Measurements from ENCODE around the gene ZACN.
A peak's percentile ranks its signal among the peaks of the same experiment; 100 is the strongest.
"Not testable (repeated sequence)": the region's sequence is repeated elsewhere in the genome, so short reads cannot be mapped to it uniquely, and the experiment has no call there.

Gene ZACN

GRCh38 chr17:76076765-76077583 lies 2.0 kb upstream of the ZACN start:
- Histone ChIP-seq H3K27me3 (ENCODE audit: control insufficient read depth, insufficient read depth, low read length) (peaks cover 73% of the 10 kb centered on the region), H3K4me1 (ENCODE audit: control insufficient read depth, insufficient read depth, low read length) (peaks cover 51% of the 10 kb centered on the region), H3K36me3 (ENCODE audit: control insufficient read depth, insufficient read depth, low read length) (0 out of 2 replicates have a peak, but pooled peaks cover 1% of the 10 kb centered on the region), H3K27ac (ENCODE audit: low read depth, low read length) (no peak overlapping the region), H3K9me3 (ENCODE audit: control insufficient read depth, insufficient read depth, low read depth, low read length) (no peaks in the 10 kb centered on the region), H3K9ac (ENCODE audit: low read length) (no peak overlapping the region), H3K4me3 (ENCODE audit: low read depth, low read length) (peak overlapping the region; percentile 66)

GRCh38 chr17:76077584-76078110 lies 1.3 kb upstream of the ZACN start:
- Histone ChIP-seq H3K4me1 (ENCODE audit: control insufficient read depth, insufficient read depth, low read length) (peaks cover 51% of the 10 kb centered on the region), H3K9me3 (ENCODE audit: control insufficient read depth, insufficient read depth, low read depth, low read length) (no peaks in the 10 kb centered on the region)

DNA sequence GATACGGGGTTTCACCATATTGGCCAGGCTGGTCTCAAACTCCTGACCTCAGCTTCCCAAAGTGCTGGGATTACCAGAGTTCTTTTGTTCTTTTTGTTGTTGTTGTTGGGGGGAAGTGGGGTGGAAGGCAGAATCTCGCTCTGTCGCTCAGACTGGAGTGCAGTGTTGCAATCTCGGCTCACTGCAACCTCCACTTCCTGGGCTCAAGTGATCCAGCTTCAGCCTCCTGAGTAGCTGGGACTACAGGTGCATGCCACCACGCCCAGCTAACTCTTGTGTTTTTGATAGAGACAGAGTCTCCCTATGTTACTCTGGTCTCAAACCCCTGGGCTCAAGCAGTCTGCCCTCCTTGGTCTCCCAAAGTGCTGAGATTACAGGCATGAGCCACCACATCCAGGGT lies 612 bp upstream of the ZACN start:
- H3K36me3 ChIP-seq (ENCODE audit: control insufficient read depth, insufficient read depth, low read length) = peaks cover 15% of the 10 kb centered on the region
- not testable (repeated sequence) for H3K4me3 ChIP-seq (ENCODE audit: low read depth, low read length); H3K27ac ChIP-seq (ENCODE audit: low read depth, low read length); H3K9ac ChIP-seq (ENCODE audit: low read length); H3K9me3 ChIP-seq (ENCODE audit: control insufficient read depth, insufficient read depth, low read depth, low read length)
- H3K4me1 ChIP-seq (ENCODE audit: control insufficient read depth, insufficient read depth, low read length) = peaks cover 47% of the 10 kb centered on the region
- peaks cover 69% of the 10 kb centered on the region for H3K27me3 ChIP-seq (ENCODE audit: control insufficient read depth, insufficient read depth, low read length)

More at GRCh38 chr17:76077584-76078110, 1.3 kb upstream of the ZACN start:
- Histone ChIP-seq H3K4me3 (ENCODE audit: low read depth, low read length) (peak overlapping the region; percentile 66; the same call in 1 of the 2 replicates), H3K27ac (ENCODE audit: low read depth, low read length) (no peak overlapping the region), H3K27me3 (ENCODE audit: control insufficient read depth, insufficient read depth, low read length) (peaks cover 73% of the 10 kb centered on the region), H3K36me3 (ENCODE audit: control insufficient read depth, insufficient read depth, low read length) (peaks cover 8% of the 10 kb centered on the region; the same call in 1 of the 2 replicates), H3K9ac (ENCODE audit: low read length) (no peak overlapping the region)

DNA sequence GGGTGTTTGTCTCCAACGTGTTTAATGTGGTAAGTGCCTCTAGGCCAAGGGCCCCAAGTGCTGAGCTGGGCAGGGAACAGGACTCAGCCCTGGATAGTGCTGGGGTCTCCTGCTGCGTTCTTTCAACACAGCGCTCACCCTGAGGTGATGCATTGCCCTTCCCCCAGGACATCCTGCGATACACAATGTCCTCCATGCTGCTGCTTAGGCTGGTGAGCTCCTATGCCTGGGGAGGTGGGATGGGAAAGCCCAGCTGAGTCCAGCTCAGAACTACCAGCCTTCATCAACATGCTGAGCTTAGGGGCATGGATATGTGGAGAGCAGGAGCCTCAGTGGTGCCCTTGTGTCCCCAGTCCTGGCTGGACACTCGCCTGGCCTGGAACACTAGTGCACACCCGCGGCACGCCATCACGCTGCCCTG lies 563 bp downstream of the ZACN start:
- H3K36me3 ChIP-seq (ENCODE audit: control insufficient read depth, insufficient read depth, low read length) = peaks cover 26% of the 10 kb centered on the region
- H3K4me1 ChIP-seq (ENCODE audit: control insufficient read depth, insufficient read depth, low read length) = peaks cover 47% of the 10 kb centered on the region
- H3K9me3 ChIP-seq (ENCODE audit: control insufficient read depth, insufficient read depth, low read depth, low read length) = no peaks in the 10 kb centered on the region
- peak overlapping the region; percentile 0 for H3K9ac ChIP-seq (ENCODE audit: low read length)
- H3K27me3 ChIP-seq (ENCODE audit: control insufficient read depth, insufficient read depth, low read length) = peaks cover 57% of the 10 kb centered on the region
- H3K27ac ChIP-seq (ENCODE audit: low read depth, low read length) = no peak overlapping the region
- peak overlapping the region; percentile 48 for H3K4me3 ChIP-seq (ENCODE audit: low read depth, low read length)

DNA sequence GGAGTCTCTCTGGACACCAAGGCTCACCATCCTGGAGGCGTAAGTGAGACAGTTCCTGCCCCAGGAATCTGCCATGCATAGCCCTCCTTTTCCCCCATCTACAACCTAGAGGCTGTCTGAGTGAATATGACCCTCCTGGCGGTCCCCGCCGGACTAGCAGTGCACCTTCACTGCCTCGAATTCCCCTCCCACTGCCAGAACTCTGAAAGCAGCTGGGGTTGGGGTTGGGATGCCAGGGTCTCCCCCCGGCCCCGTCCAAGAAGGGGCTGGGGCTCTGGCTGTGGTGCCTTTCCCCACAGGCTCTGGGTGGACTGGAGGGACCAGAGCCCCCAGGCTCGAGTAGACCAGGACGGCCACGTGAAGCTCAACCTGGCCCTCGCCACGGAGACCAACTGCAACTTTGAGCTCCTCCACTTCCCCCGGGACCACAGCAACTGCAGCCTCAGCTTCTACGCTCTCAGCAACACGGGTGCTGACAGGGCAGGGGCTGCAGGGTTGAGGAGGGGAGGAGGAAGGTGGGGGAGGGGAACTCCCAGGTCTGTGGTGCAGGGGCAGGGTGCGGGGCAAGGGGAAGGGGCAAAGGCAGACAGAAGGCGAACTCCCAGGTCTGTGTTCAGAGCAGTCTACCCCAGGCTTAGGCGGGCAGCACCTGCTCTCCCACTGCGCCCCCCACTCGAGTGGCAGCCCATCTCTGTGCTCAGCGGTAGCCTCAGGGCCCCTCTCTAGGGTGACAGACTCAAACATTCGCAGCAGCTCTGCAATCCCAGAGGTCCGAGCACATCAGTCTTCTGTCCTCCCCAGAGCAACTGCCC lies 1.2 kb downstream of the ZACN start:
- peaks cover 42% of the 10 kb centered on the region for H3K4me1 ChIP-seq (ENCODE audit: control insufficient read depth, insufficient read depth, low read length)
- H3K9ac ChIP-seq (ENCODE audit: low read length) = peak overlapping the region; percentile 0

GRCh38 chr17:76080768-76081287 lies 1.8 kb downstream of the ZACN start:
- Histone ChIP-seq H3K36me3 (ENCODE audit: control insufficient read depth, insufficient read depth, low read length) (peaks cover 39% of the 10 kb centered on the region), H3K9me3 (ENCODE audit: control insufficient read depth, insufficient read depth, low read depth, low read length) (no peaks in the 10 kb centered on the region), H3K4me1 (ENCODE audit: control insufficient read depth, insufficient read depth, low read length) (peaks cover 36% of the 10 kb centered on the region), H3K9ac (ENCODE audit: low read length) (no peak overlapping the region), H3K4me3 (ENCODE audit: low read depth, low read length) (peak overlapping the region; percentile 48; the same call in 1 of the 2 replicates), H3K27ac (ENCODE audit: low read depth, low read length) (no peak overlapping the region), H3K27me3 (ENCODE audit: control insufficient read depth, insufficient read depth, low read length) (peaks cover 44% of the 10 kb centered on the region)

More for the DNA sequence above, 1.2 kb downstream of the ZACN start:
- no peak overlapping the region for H3K27ac ChIP-seq (ENCODE audit: low read depth, low read length)
- H3K36me3 ChIP-seq (ENCODE audit: control insufficient read depth, insufficient read depth, low read length) = peaks cover 32% of the 10 kb centered on the region
- H3K4me3 ChIP-seq (ENCODE audit: low read depth, low read length) = peak overlapping the region; percentile 48
- peaks cover 51% of the 10 kb centered on the region for H3K27me3 ChIP-seq (ENCODE audit: control insufficient read depth, insufficient read depth, low read length)
- H3K9me3 ChIP-seq (ENCODE audit: control insufficient read depth, insufficient read depth, low read depth, low read length) = no peaks in the 10 kb centered on the region

DNA sequence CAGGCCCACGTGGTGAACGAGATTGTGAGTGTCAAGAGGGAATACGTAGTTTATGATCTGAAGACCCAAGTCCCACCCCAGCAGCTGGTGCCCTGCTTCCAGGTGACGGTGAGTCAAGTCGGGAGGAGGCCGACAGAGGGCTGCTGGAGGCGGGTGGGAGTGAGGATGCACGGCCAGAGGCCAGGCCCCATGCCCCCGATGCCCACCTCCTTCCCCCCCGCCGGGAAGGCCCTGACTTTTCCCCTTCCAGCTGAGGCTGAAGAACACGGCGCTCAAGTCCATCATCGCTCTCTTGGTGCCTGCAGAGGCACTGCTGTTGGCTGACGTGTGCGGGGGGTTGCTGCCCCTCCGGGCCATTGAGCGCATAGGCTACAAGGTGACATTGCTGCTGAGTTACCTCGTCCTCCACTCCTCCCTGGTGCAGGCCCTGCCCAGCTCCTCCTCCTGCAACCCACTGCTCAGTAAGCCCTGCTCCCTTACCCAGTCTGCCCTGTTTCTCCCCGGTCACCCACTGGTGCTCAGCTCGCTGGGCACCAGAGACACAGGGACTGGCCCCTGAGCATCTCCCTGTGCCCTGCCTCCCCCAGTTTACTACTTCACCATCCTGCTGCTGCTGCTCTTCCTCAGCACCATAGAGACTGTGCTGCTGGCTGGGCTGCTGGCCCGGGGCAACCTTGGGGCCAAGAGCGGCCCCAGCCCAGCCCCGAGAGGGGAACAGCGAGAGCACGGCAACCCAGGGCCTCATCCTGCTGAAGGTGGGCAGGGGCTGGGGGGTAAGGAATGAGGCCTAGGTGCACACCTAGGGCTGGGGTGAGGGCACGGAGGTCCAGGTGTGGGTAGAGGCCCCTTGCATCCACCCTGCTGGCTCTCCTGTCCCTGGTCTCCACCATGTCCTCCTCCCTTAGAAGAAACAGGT lies 2.6 kb downstream of the ZACN start:
- Histone ChIP-seq H3K9me3 (ENCODE audit: control insufficient read depth, insufficient read depth, low read depth, low read length) (no peaks in the 10 kb centered on the region), H3K36me3 (ENCODE audit: control insufficient read depth, insufficient read depth, low read length) (peaks cover 46% of the 10 kb centered on the region), H3K27me3 (ENCODE audit: control insufficient read depth, insufficient read depth, low read length) (peaks cover 37% of the 10 kb centered on the region), H3K4me3 (ENCODE audit: low read depth, low read length) (no peak overlapping the region), H3K27ac (ENCODE audit: low read depth, low read length) (no peak overlapping the region), H3K4me1 (ENCODE audit: control insufficient read depth, insufficient read depth, low read length) (peaks cover 29% of the 10 kb centered on the region), H3K9ac (ENCODE audit: low read length) (no peak overlapping the region)

GRCh38 chr17:76082326-76083251 lies 3.6 kb downstream of the ZACN start:
- Histone ChIP-seq H3K27me3 (ENCODE audit: control insufficient read depth, insufficient read depth, low read length) (peaks cover 27% of the 10 kb centered on the region), H3K4me3 (ENCODE audit: low read depth, low read length) (no peak overlapping the region), H3K9me3 (ENCODE audit: control insufficient read depth, insufficient read depth, low read depth, low read length) (no peaks in the 10 kb centered on the region), H3K36me3 (ENCODE audit: control insufficient read depth, insufficient read depth, low read length) (peaks cover 56% of the 10 kb centered on the region), H3K27ac (ENCODE audit: low read depth, low read length) (no peak overlapping the region), H3K9ac (ENCODE audit: low read length) (no peak overlapping the region), H3K4me1 (ENCODE audit: control insufficient read depth, insufficient read depth, low read length) (peaks cover 19% of the 10 kb centered on the region)

- H3K4me3 ChIP-seq (ENCODE audit: low read depth, low read length) = no peak overlapping the region
- H3K36me3 ChIP-seq (ENCODE audit: control insufficient read depth, insufficient read depth, low read length) = peaks cover 67% of the 10 kb centered on the region
Measured at GRCh38 chr17:76083536-76084182, 4.7 kb downstream of the ZACN start.

More at GRCh38 chr17:76083536-76084182, 4.7 kb downstream of the ZACN start:
- Histone ChIP-seq H3K9ac (ENCODE audit: low read length) (no peak overlapping the region), H3K9me3 (ENCODE audit: control insufficient read depth, insufficient read depth, low read depth, low read length) (no peaks in the 10 kb centered on the region), H3K27me3 (ENCODE audit: control insufficient read depth, insufficient read depth, low read length) (peaks cover 16% of the 10 kb centered on the region), H3K4me1 (ENCODE audit: control insufficient read depth, insufficient read depth, low read length) (peaks cover 19% of the 10 kb centered on the region), H3K27ac (ENCODE audit: low read depth, low read length) (no peak overlapping the region)
